Erythroblast (primary cell): Measurements from ENCODE around the gene ITGA2.

Source experiments
- GATA1 ChIP-seq: IDR thresholded peaks from 2 replicates; pipeline ENCODE4 v1.6.1; 2011; ENCODE audit warnings: low read depth, mild to moderate bottlenecking, control low read depth, low read length, moderate library complexity
- POLR2A ChIP-seq: IDR thresholded peaks from 2 replicates; pipeline ENCODE4 v1.6.1; 2011; ENCODE audit warnings: mild to moderate bottlenecking, low read length

- TF ChIP-seq POLR2A (no peak), GATA1 (no peak)
Measured at GRCh38 chr5:53067641-53068040, 78.5 kb downstream of the ITGA2 start.
